SU-DHL-6 (cell line): ENCODE measurements around the gene ANKRD36.

Experiments used
- EZH2phosphoT487 ChIP-seq: fragments of 200-600 bp; sonication (generic), shearing (Covaris generic); conservative IDR thresholded peaks from 2 replicates; pipeline ENCODE4 v1.6.1; 2018; ENCODE audit warnings: mild to moderate bottlenecking, antibody characterized with exemption, low read length, moderate library complexity, mixed read lengths
- TF ChIP-seq, protein P1 (sequence below): fragments of 200-600 bp; sonication (generic); IDR thresholded peaks from one replicate; pipeline ENCODE4 v1.5.1; 2017; ENCODE audit warnings: antibody characterized with exemption, mild to moderate bottlenecking, low read length, moderate library complexity; ENCODE audit not compliant: insufficient read depth, poor library complexity, severe bottlenecking

DNA sequence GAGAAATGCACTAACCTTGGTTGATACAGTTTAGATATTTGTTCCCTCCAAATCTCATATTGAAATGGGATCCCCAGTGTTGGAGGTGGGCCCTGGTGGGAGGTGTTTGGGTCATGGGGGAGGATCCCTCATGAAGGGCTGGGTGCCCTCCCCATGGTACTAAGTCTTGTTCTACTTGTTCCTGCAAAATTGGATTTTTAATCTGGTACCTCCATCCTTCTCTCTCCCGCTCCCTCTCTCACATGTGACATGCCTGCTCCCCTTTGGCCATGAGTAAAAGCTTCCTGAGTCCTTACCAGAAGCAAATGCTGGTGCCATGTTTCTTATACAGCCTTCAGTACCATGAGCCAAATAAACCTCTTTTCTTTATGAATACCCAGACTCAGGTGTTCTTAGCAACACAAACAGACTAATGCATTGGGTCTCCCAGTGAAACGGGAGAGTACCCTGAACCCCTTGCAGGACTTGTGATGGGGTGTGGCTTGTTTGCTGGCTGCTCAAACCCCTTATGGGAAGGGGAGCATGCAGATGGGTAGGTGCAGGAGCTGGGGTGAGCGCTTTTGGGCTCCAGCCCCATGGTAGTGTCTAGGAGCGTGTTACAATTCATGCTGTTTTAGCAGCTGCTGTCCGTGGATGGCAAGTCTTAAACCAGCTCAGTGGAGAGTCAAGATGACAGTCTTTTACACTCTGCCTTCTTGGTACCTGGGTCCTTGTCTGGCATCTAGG, 45.5 kb upstream of the ANKRD36 start:
- TF ChIP-seq, protein P1, sequence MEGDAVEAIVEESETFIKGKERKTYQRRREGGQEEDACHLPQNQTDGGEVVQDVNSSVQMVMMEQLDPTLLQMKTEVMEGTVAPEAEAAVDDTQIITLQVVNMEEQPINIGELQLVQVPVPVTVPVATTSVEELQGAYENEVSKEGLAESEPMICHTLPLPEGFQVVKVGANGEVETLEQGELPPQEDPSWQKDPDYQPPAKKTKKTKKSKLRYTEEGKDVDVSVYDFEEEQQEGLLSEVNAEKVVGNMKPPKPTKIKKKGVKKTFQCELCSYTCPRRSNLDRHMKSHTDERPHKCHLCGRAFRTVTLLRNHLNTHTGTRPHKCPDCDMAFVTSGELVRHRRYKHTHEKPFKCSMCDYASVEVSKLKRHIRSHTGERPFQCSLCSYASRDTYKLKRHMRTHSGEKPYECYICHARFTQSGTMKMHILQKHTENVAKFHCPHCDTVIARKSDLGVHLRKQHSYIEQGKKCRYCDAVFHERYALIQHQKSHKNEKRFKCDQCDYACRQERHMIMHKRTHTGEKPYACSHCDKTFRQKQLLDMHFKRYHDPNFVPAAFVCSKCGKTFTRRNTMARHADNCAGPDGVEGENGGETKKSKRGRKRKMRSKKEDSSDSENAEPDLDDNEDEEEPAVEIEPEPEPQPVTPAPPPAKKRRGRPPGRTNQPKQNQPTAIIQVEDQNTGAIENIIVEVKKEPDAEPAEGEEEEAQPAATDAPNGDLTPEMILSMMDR = no peak
- TF ChIP-seq EZH2phosphoT487 = no peak
